Measurements from ENCODE around the gene RHOT2. TPM values are rescaled to one million over a fixed set of nuclear protein-coding genes. Genes with fewer than 3 reads are reported as not detected.
A peak's percentile ranks its signal among the peaks of the same experiment; 100 is the strongest.

The RHOT2 gene
- total and polyA plus RNA-seq, 2 of the 8 experiments (the other 6 are each of a cell fraction or from before 2014, with no cell fraction given) = 149 to 194 TPM

- TF ChIP-seq GABPA (IDR thresholded peaks at IDR 0.05; ENCODE audit: borderline replicate concordance, insufficient read depth, low read length) = peak; percentile 61; the same call in 1 of the 2 replicates
- TF ChIP-seq SP4 (IDR thresholded peaks at IDR 0.05; ENCODE audit: low read length) = peak; percentile 80; the same call in 1 of the 2 replicates
- TF ChIP-seq SRF (IDR thresholded peaks at IDR 0.05; ENCODE audit: low read depth, low read length) = no peak
- no peak for TF ChIP-seq USF2 (IDR thresholded peaks at IDR 0.05; ENCODE audit: low read length)
- TF ChIP-seq MAX (IDR thresholded peaks at IDR 0.05) = peak; percentile 94
- TF ChIP-seq SAP30 (IDR thresholded peaks at IDR 0.05; ENCODE audit: insufficient read depth, insufficient replicate concordance, low read length) = peak; percentile 74
- TF ChIP-seq SP2 (IDR thresholded peaks at IDR 0.05; ENCODE audit: low read length) = no peak
- TF ChIP-seq KDM5A (IDR thresholded peaks at IDR 0.05; ENCODE audit: low read length) = no peak
- TF ChIP-seq RAD21 (IDR thresholded peaks at IDR 0.05 in 1 of 2, conservative IDR thresholded peaks at IDR 0.05 in 1 of 2; ENCODE audit: low read depth in 2 of 2, low read length in 2 of 2) = 0 out of 4 replicates have a peak, but pooled peaks of 1 of the 2 experiments have one; percentile 0
- TF ChIP-seq SP1 (IDR thresholded peaks at IDR 0.05; ENCODE audit: low read depth, low read length) = no peak; the same call in 1 of the 2 replicates
- TF ChIP-seq ATF2 (IDR thresholded peaks at IDR 0.05; ENCODE audit: low read length) = no peak; the same call in 1 of the 2 replicates
- TF ChIP-seq SIN3A (conservative IDR thresholded peaks at IDR 0.05 in 1 of 2, IDR thresholded peaks at IDR 0.05 in 1 of 2; ENCODE audit: low read depth in 1 of 2, low read length in 2 of 2) = peak; percentile 65 to 73; a peak in 3 of 4 replicates
- TF ChIP-seq KDM4A (IDR thresholded peaks at IDR 0.05; ENCODE audit: low read depth, low read length, severe bottlenecking) = peak; percentile 70
- TF ChIP-seq CEBPB (IDR thresholded peaks at IDR 0.05; ENCODE audit: low read depth, low read length) = peak; percentile 69; the same call in 1 of the 2 replicates
- TF ChIP-seq CREB1 (IDR thresholded peaks at IDR 0.05) = peak; percentile 67; the same call in 1 of the 2 replicates
- no peak for TF ChIP-seq CHD1 (IDR thresholded peaks at IDR 0.05; ENCODE audit: low read depth, low read length)
- no peak for TF ChIP-seq ZNF274 (IDR thresholded peaks at IDR 0.05; ENCODE audit: borderline replicate concordance, extremely low read depth, low read length)
- no peak for TF ChIP-seq BRCA1 (IDR thresholded peaks at IDR 0.05; ENCODE audit: low read depth, low read length)
- peak; percentile 37; the same call in 1 of the 2 replicates for TF ChIP-seq TEAD4 (IDR thresholded peaks at IDR 0.05; ENCODE audit: low read depth, low read length)
- TF ChIP-seq SUZ12 (IDR thresholded peaks at IDR 0.05; ENCODE audit: low read length) = no peak
These were observed 31.5 kb upstream of the RHOT2 start, which contains the start of gene METTL26 (continued) for GRCh38 chr16:636206-637080.

Measured in H1 (cell line).